ENCODE measurements around the gene PRR29. TPM values are rescaled to one million over a fixed set of nuclear protein-coding genes. Genes with fewer than 3 reads are reported as not detected.

Gene PRR29
- total and polyA plus RNA-seq, 4 donors = 0.02 to 0.35 (median 0.14) TPM; not detected in 1

DNA sequence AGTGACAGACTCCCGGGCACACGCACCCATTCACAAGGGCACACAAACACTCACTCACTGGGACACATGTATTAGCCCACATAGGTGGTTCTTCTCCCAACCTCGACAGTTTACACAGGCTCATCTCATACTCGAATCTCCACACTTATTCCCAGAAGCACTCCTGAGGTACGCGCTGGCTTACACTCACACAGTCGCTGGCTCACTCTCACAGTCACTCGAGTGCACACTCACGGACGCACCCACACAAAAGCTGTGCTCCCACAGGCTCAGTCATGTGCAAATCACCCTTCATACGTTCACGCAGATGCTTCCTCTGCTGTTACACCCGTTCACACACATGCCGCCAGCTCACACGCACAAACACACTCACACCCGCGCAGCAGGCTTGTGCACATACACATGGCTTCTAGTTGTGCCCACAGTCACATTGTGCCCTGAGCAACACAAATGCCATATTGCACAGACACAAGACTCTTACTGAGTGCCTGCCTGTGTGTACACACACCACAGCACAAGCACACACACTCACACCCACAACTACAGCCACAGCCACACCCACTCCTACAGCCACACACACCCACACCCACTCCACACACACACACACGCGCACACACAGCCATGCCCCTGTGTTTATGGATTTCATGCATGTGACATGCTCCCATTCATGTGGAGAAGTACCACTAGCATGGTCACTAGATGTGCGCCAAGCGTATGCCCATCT is 8.4 kb upstream of the PRR29 start:
- DNase-seq (ENCODE audit: low spot score) = no peak
- no peaks in the 10 kb centered on the region for H3K36me3 ChIP-seq (ENCODE audit: control insufficient read depth in 4 of 4, insufficient read depth in 3 of 4, low read depth in 1 of 4, low read length in 3 of 4)
- no peak for TF ChIP-seq TAF1 (conservative IDR thresholded peaks at IDR 0.05)
- TF ChIP-seq, protein P1, sequence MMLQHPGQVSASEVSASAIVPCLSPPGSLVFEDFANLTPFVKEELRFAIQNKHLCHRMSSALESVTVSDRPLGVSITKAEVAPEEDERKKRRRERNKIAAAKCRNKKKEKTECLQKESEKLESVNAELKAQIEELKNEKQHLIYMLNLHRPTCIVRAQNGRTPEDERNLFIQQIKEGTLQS (IDR thresholded peaks at IDR 0.05) = no peak
- TF ChIP-seq HNF4G (IDR thresholded peaks at IDR 0.05) = no peak
- TF ChIP-seq, protein P2, sequence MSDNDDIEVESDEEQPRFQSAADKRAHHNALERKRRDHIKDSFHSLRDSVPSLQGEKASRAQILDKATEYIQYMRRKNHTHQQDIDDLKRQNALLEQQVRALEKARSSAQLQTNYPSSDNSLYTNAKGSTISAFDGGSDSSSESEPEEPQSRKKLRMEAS (IDR thresholded peaks at IDR 0.05) = no peak
- TF ChIP-seq HNF4A (conservative IDR thresholded peaks at IDR 0.05) = no peak
- TF ChIP-seq, protein P3, sequence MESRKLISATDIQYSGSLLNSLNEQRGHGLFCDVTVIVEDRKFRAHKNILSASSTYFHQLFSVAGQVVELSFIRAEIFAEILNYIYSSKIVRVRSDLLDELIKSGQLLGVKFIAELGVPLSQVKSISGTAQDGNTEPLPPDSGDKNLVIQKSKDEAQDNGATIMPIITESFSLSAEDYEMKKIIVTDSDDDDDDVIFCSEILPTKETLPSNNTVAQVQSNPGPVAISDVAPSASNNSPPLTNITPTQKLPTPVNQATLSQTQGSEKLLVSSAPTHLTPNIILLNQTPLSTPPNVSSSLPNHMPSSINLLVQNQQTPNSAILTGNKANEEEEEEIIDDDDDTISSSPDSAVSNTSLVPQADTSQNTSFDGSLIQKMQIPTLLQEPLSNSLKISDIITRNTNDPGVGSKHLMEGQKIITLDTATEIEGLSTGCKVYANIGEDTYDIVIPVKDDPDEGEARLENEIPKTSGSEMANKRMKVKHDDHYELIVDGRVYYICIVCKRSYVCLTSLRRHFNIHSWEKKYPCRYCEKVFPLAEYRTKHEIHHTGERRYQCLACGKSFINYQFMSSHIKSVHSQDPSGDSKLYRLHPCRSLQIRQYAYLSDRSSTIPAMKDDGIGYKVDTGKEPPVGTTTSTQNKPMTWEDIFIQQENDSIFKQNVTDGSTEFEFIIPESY (IDR thresholded peaks at IDR 0.05) = no peak
- TF ChIP-seq FOXA1 (IDR thresholded peaks at IDR 0.05) = no peak
- TF ChIP-seq RXRA (IDR thresholded peaks at IDR 0.05) = no peak
- TF ChIP-seq EGR1 (IDR thresholded peaks at IDR 0.05; ENCODE audit: low read depth in 2 of 2) = no peak
- no peak for TF ChIP-seq FOXA2 (IDR thresholded peaks at IDR 0.05)
- TF ChIP-seq, protein P4, sequence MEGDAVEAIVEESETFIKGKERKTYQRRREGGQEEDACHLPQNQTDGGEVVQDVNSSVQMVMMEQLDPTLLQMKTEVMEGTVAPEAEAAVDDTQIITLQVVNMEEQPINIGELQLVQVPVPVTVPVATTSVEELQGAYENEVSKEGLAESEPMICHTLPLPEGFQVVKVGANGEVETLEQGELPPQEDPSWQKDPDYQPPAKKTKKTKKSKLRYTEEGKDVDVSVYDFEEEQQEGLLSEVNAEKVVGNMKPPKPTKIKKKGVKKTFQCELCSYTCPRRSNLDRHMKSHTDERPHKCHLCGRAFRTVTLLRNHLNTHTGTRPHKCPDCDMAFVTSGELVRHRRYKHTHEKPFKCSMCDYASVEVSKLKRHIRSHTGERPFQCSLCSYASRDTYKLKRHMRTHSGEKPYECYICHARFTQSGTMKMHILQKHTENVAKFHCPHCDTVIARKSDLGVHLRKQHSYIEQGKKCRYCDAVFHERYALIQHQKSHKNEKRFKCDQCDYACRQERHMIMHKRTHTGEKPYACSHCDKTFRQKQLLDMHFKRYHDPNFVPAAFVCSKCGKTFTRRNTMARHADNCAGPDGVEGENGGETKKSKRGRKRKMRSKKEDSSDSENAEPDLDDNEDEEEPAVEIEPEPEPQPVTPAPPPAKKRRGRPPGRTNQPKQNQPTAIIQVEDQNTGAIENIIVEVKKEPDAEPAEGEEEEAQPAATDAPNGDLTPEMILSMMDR (IDR thresholded peaks at IDR 0.05; ENCODE audit: low read depth, low read length, missing input control) = no peak
- no peak overlapping the region for H3K27ac ChIP-seq (ENCODE audit: low read depth in 1 of 2, low read length in 2 of 2)
- H3K4me3 ChIP-seq (ENCODE audit: low read depth in 1 of 3, low read length in 3 of 3) = no peak overlapping the region
- H3K9me3 ChIP-seq (ENCODE audit: control insufficient read depth in 4 of 4, low read length in 3 of 4) = no peaks in the 10 kb centered on the region
- H3K9ac ChIP-seq (ENCODE audit: low read depth in 1 of 2, low read length in 2 of 2) = no peak overlapping the region
- peaks cover 0 to 2% (median 0%) of the 10 kb centered on the region in 4 donors for H3K4me1 ChIP-seq (ENCODE audit: control insufficient read depth in 4 of 4, insufficient read depth in 4 of 4, low read length in 3 of 4)
- H3K27me3 ChIP-seq (ENCODE audit: control insufficient read depth in 4 of 4, insufficient read depth in 4 of 4, low read length in 3 of 4) = no peaks in the 10 kb centered on the region
- 82% methylated on average over 21 of the region's 21 CpGs for WGBS

DNA sequence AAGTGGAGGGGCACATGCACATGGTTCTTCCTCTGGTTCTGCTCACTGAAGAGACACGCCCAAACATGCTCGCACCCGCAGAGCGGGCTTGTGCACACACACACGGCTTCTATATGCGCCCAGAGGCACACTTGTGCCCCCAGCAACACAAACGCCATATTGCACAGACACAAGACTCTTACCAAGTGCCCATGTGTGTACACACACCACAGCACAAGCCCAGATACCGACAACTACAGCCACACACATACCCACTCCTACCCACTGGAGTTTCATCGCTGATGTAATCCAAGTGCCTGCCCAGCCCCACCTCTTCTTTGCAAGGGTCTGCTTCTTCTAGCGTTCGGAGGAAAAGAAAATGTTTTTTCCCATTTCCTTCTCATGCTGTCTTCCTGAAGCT is 6.5 kb upstream of the PRR29 start:
- H3K27me3 ChIP-seq (ENCODE audit: control insufficient read depth in 4 of 4, insufficient read depth in 4 of 4, low read length in 3 of 4) = no peaks in the 10 kb centered on the region
- H3K27ac ChIP-seq (ENCODE audit: low read depth in 1 of 2, low read length in 2 of 2) = no peak overlapping the region
- 82% methylated on average over 11 of the region's 11 CpGs for WGBS
- no peak for TF ChIP-seq JUND (IDR thresholded peaks at IDR 0.05)
- no peak for TF ChIP-seq RAD21 (IDR thresholded peaks at IDR 0.05)
- TF ChIP-seq, protein P2 (IDR thresholded peaks at IDR 0.05) = no peak
- no peak for TF ChIP-seq YY1 (IDR thresholded peaks at IDR 0.05)
- TF ChIP-seq HNF4G (IDR thresholded peaks at IDR 0.05) = no peak
- TF ChIP-seq, protein P3 (IDR thresholded peaks at IDR 0.05) = no peak
- no peak for TF ChIP-seq GABPA (IDR thresholded peaks at IDR 0.05 in 1 of 2, conservative IDR thresholded peaks at IDR 0.05 in 1 of 2)
- no peak for TF ChIP-seq EGR1 (IDR thresholded peaks at IDR 0.05; ENCODE audit: low read depth in 2 of 2)
- TF ChIP-seq RXRA (IDR thresholded peaks at IDR 0.05) = no peak
- TF ChIP-seq NR2F2 (IDR thresholded peaks at IDR 0.05) = no peak
- H3K36me3 ChIP-seq (ENCODE audit: control insufficient read depth in 4 of 4, insufficient read depth in 3 of 4, low read depth in 1 of 4, low read length in 3 of 4) = no peaks in the 10 kb centered on the region
- no peaks in the 10 kb centered on the region for H3K9me3 ChIP-seq (ENCODE audit: control insufficient read depth in 4 of 4, low read length in 3 of 4)
- H3K4me1 ChIP-seq (ENCODE audit: control insufficient read depth in 4 of 4, insufficient read depth in 4 of 4, low read length in 3 of 4) = peaks cover 0 to 2% (median 0%) of the 10 kb centered on the region in 4 donors
- no peak overlapping the region for H3K4me3 ChIP-seq (ENCODE audit: low read depth in 1 of 3, low read length in 3 of 3)
- H3K9ac ChIP-seq (ENCODE audit: low read depth in 1 of 2, low read length in 2 of 2) = no peak overlapping the region
- DNase-seq (ENCODE audit: low spot score) = no peak
